ENCODE measurements around the gene NR3C2. TPM values are rescaled to one million over a fixed set of nuclear protein-coding genes. Genes with fewer than 3 reads are reported as not detected.
"Not testable (repeated sequence)": the region's sequence is repeated elsewhere in the genome, so short reads cannot be mapped to it uniquely, and the experiment has no call there.

Gene NR3C2
- total RNA-seq, 1 donor from 2014 or later: 24.7 TPM

- ATAC-seq (ENCODE audit: poor library complexity) (no peak), DNase-seq (no peak)
- intact Hi-C loops (cut with DNase I): no loop called here
Observed at GRCh38 chr4:148333265-148333664, 108.9 kb downstream of the NR3C2 start.

- ATAC-seq (ENCODE audit: poor library complexity) (no peak), DNase-seq (no peak)
- intact Hi-C loops (cut with DNase I): no loop called here
Observed at GRCh38 chr4:148332486-148332885, 109.7 kb downstream of the NR3C2 start.

GRCh38 chr4:148330724-148331123 is 111.5 kb downstream of the NR3C2 start:
- ATAC-seq (ENCODE audit: poor library complexity): no peak
- DNase-seq: no peak
- intact Hi-C loops (cut with DNase I): no loop called here

GRCh38 chr4:148330161-148330560 is 112.1 kb downstream of the NR3C2 start:
- intact Hi-C loops (cut with DNase I): no loop called here
- DNase-seq (no peak), ATAC-seq (ENCODE audit: poor library complexity) (no peak)

- no peak for DNase-seq
- peak; percentile 65 for ATAC-seq (ENCODE audit: poor library complexity)
- intact Hi-C loops (cut with DNase I): no loop called here
Observed at GRCh38 chr4:148329751-148330150, 112.5 kb downstream of the NR3C2 start.

GRCh38 chr4:148327683-148328082 is 114.5 kb downstream of the NR3C2 start:
- intact Hi-C loops (cut with DNase I): no loop called here
- no peak for ATAC-seq (ENCODE audit: poor library complexity)

GRCh38 chr4:148323316-148323715 is 118.9 kb downstream of the NR3C2 start:
- ATAC-seq (ENCODE audit: poor library complexity); intact Hi-C loops (cut with DNase I); DNase-seq: not testable (repeated sequence)

More at GRCh38 chr4:148327683-148328082, 114.5 kb downstream of the NR3C2 start:
- no peak for DNase-seq

- intact Hi-C loops (cut with DNase I): no loop called here
- DNase-seq (no peak), ATAC-seq (ENCODE audit: poor library complexity) (no peak)
Observed at GRCh38 chr4:148315049-148315448, 127.2 kb downstream of the NR3C2 start.

- ATAC-seq (ENCODE audit: poor library complexity) (no peak), DNase-seq (no peak)
- intact Hi-C loops (cut with DNase I): no loop called here
Observed at GRCh38 chr4:148312956-148313490, 129.2 kb downstream of the NR3C2 start.

- intact Hi-C loops (cut with DNase I): no loop called here
- ATAC-seq (ENCODE audit: poor library complexity) (no peak), DNase-seq (no peak)
Observed at GRCh38 chr4:148311526-148311925, 130.7 kb downstream of the NR3C2 start.

GRCh38 chr4:148310756-148311155 is 131.5 kb downstream of the NR3C2 start:
- ATAC-seq (ENCODE audit: poor library complexity): no peak
- intact Hi-C loops (cut with DNase I): no loop called here

GRCh38 chr4:148305751-148306150 is 136.5 kb downstream of the NR3C2 start:
- ATAC-seq (ENCODE audit: poor library complexity): no peak
- intact Hi-C loops (cut with DNase I): no loop called here
- no peak for DNase-seq

More at GRCh38 chr4:148310756-148311155, 131.5 kb downstream of the NR3C2 start:
- no peak for DNase-seq

- no peak for ATAC-seq (ENCODE audit: poor library complexity)
- DNase-seq: no peak
- intact Hi-C loops (cut with DNase I): no loop called here
Observed at GRCh38 chr4:148302416-148302815, 139.8 kb downstream of the NR3C2 start.

GRCh38 chr4:148300877-148301276 is 141.3 kb downstream of the NR3C2 start:
- DNase-seq (no peak), ATAC-seq (ENCODE audit: poor library complexity) (no peak)
- intact Hi-C loops (cut with DNase I): no loop called here

- intact Hi-C loops (cut with DNase I): no loop called here
- DNase-seq (no peak), ATAC-seq (ENCODE audit: poor library complexity) (no peak)
Observed at GRCh38 chr4:148299337-148299736, 142.9 kb downstream of the NR3C2 start.

GRCh38 chr4:148296498-148296897 is 145.7 kb downstream of the NR3C2 start:
- intact Hi-C loops (cut with DNase I): no loop called here
- no peak for DNase-seq
- ATAC-seq (ENCODE audit: poor library complexity): no peak

GRCh38 chr4:148295642-148296041 is 146.6 kb downstream of the NR3C2 start:
- no peak for ATAC-seq (ENCODE audit: poor library complexity)
- DNase-seq: no peak
- intact Hi-C loops (cut with DNase I): no loop called here

GRCh38 chr4:148293571-148293970 is 148.6 kb downstream of the NR3C2 start:
- intact Hi-C loops (cut with DNase I): no loop called here

GRCh38 chr4:148292686-148293085 is 149.5 kb downstream of the NR3C2 start:
- no peak for ATAC-seq (ENCODE audit: poor library complexity)
- intact Hi-C loops (cut with DNase I): no loop called here
- no peak for DNase-seq

More at GRCh38 chr4:148293571-148293970, 148.6 kb downstream of the NR3C2 start:
- DNase-seq: no peak
- no peak for ATAC-seq (ENCODE audit: poor library complexity)

- DNase-seq (no peak), ATAC-seq (ENCODE audit: poor library complexity) (peak; percentile 23)
- intact Hi-C loops (cut with DNase I): loop anchor here (10.0 kb wide), 1 partner anchor 155 kb away; the partner anchor contains the start of gene NR3C2
Observed at GRCh38 chr4:148289740-148290139, 152.5 kb downstream of the NR3C2 start.

GRCh38 chr4:148288448-148288847 is 153.8 kb downstream of the NR3C2 start:
- DNase-seq: peak; percentile 84
- intact Hi-C loops (cut with DNase I): loop anchor here (10.0 kb wide), 1 partner anchor 156 kb away; the partner anchor contains the start of gene NR3C2
- ATAC-seq (ENCODE audit: poor library complexity): peak; percentile 85
